K562 (cell line): ENCODE data around the gene PIK3CD.

Source experiments
- STAG1 ChIP-seq: sonication (generic); formaldehyde crosslinking; IDR thresholded peaks from 2 replicates; pipeline ENCODE4 v1.5.0; 2020; ENCODE audit warnings: missing genetic modification reagents, borderline replicate concordance
- TBP ChIP-seq: optimal IDR thresholded peaks from 2 replicates; pipeline ENCODE3; 2011; ENCODE audit warnings: low read depth, low read length, improper control_type of control experiment
- ZNF124 ChIP-seq: sonication (generic); formaldehyde crosslinking; IDR thresholded peaks from 2 replicates; pipeline ENCODE4 v1.8.1; 2022; ENCODE audit warnings: missing genetic modification reagents

DNA sequence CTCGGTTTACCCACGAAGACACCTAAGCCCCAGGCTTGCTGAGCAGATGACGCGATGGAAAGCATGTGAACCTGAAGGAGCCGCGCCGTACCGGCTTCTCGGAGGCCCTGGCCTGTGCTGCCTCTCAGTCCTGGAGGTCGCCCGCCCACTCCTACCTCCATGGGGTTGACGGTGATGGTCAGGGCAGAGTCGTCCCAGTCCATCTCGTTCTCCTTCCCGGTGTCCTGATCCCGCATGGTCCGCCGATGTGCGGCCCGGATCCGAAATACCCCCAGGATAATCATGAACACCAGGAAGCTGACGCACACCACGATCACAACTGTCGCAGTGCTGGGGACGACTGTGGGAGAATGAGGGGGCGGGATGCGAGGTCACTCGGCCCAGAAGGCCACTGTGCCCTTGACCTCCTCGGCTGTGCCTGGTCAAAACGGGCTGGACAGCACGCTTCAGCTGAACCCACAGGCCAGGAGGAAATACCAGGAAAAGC, 79.6 kb downstream of the PIK3CD start:
- TF ChIP-seq TBP (no peak), ZNF124 (CRISPR knock-in tag) (no peak), STAG1 (no peak)
